ENCODE results near the gene WDR3. TPM values are rescaled to one million over a fixed set of nuclear protein-coding genes. Genes with fewer than 3 reads are reported as not detected.

The WDR3 gene
- total and polyA plus RNA-seq, 2 experiments from 2014 or later, result 20.7 to 24.3 TPM

GRCh38 chr1:117890452-117890851, 39.1 kb upstream of the WDR3 start:
- 92% methylated on average over 2 of the region's 2 CpGs for WGBS (ENCODE audit: low lambda C conversion rate, missing lambda C conversion rate)
- no peak for DNase-seq (ENCODE audit: low spot score)
- no peaks in the 10 kb centered on the region for H3K27me3 ChIP-seq
- H3K9me3 ChIP-seq (ENCODE audit: low read depth), result no peaks in the 10 kb centered on the region
- H3K4me3 ChIP-seq, result no peak overlapping the region
- no peak for TF ChIP-seq EZH2phosphoT487 (IDR thresholded peaks at IDR 0.05; ENCODE audit: low read depth, severe bottlenecking, unreplicated experiment)
- no peak for TF ChIP-seq EZH2 (IDR thresholded peaks at IDR 0.05; ENCODE audit: borderline replicate concordance)
- peaks cover 4% of the 10 kb centered on the region for H3K4me1 ChIP-seq (ENCODE audit: insufficient read depth)
- no peak overlapping the region for H3K4me2 ChIP-seq
- no peaks in the 10 kb centered on the region for H3K36me3 ChIP-seq (replicated peaks; ENCODE audit: insufficient read depth, low read depth)
- no peak overlapping the region for H2AFZ ChIP-seq
- no peak overlapping the region for H3K27ac ChIP-seq
- no peaks in the 10 kb centered on the region for H3K9me2 ChIP-seq (replicated peaks; ENCODE audit: insufficient read depth)
- no peaks in the 10 kb centered on the region for H3K79me2 ChIP-seq
- no peaks in the 10 kb centered on the region for H4K20me1 ChIP-seq (ENCODE audit: insufficient read depth, poor library complexity, severe bottlenecking)

GRCh38 chr1:117892512-117892911, 37.0 kb upstream of the WDR3 start:
- Histone ChIP-seq H3K4me1 (ENCODE audit: insufficient read depth) (peaks cover 4% of the 10 kb centered on the region), H3K9me3 (ENCODE audit: low read depth) (no peaks in the 10 kb centered on the region), H3K36me3 (replicated peaks; ENCODE audit: insufficient read depth, low read depth) (no peaks in the 10 kb centered on the region), H3K4me3 (no peak overlapping the region), H3K79me2 (no peaks in the 10 kb centered on the region), H3K27me3 (no peaks in the 10 kb centered on the region), H3K4me2 (no peak overlapping the region), H2AFZ (no peak overlapping the region), H4K20me1 (ENCODE audit: insufficient read depth, poor library complexity, severe bottlenecking) (no peaks in the 10 kb centered on the region), H3K9me2 (replicated peaks; ENCODE audit: insufficient read depth) (no peaks in the 10 kb centered on the region), H3K27ac (no peak overlapping the region)
- no peak for DNase-seq (ENCODE audit: low spot score)
- 97% methylated on average over 2 of the region's 2 CpGs for WGBS (ENCODE audit: low lambda C conversion rate, missing lambda C conversion rate)
- TF ChIP-seq, protein P1, sequence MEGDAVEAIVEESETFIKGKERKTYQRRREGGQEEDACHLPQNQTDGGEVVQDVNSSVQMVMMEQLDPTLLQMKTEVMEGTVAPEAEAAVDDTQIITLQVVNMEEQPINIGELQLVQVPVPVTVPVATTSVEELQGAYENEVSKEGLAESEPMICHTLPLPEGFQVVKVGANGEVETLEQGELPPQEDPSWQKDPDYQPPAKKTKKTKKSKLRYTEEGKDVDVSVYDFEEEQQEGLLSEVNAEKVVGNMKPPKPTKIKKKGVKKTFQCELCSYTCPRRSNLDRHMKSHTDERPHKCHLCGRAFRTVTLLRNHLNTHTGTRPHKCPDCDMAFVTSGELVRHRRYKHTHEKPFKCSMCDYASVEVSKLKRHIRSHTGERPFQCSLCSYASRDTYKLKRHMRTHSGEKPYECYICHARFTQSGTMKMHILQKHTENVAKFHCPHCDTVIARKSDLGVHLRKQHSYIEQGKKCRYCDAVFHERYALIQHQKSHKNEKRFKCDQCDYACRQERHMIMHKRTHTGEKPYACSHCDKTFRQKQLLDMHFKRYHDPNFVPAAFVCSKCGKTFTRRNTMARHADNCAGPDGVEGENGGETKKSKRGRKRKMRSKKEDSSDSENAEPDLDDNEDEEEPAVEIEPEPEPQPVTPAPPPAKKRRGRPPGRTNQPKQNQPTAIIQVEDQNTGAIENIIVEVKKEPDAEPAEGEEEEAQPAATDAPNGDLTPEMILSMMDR (IDR thresholded peaks at IDR 0.05; ENCODE audit: poor library complexity), result no peak
- TF ChIP-seq EZH2 (IDR thresholded peaks at IDR 0.05; ENCODE audit: borderline replicate concordance) (no peak), EZH2phosphoT487 (IDR thresholded peaks at IDR 0.05; ENCODE audit: low read depth, severe bottlenecking, unreplicated experiment) (no peak)

- 86% methylated on average over 1 of the region's 1 CpG for WGBS (ENCODE audit: low lambda C conversion rate, missing lambda C conversion rate)
- DNase-seq (ENCODE audit: low spot score), result no peak
- H3K36me3 ChIP-seq (replicated peaks; ENCODE audit: insufficient read depth, low read depth), result no peaks in the 10 kb centered on the region
- no peaks in the 10 kb centered on the region for H4K20me1 ChIP-seq (ENCODE audit: insufficient read depth, poor library complexity, severe bottlenecking)
- no peak overlapping the region for H2AFZ ChIP-seq
- H3K27ac ChIP-seq, result no peak overlapping the region
- no peak for TF ChIP-seq EZH2phosphoT487 (IDR thresholded peaks at IDR 0.05; ENCODE audit: low read depth, severe bottlenecking, unreplicated experiment)
- TF ChIP-seq, protein P1 (IDR thresholded peaks at IDR 0.05; ENCODE audit: poor library complexity), result no peak
- peaks cover 4% of the 10 kb centered on the region for H3K4me1 ChIP-seq (ENCODE audit: insufficient read depth)
- H3K9me2 ChIP-seq (replicated peaks; ENCODE audit: insufficient read depth), result no peaks in the 10 kb centered on the region
- no peak overlapping the region for H3K4me3 ChIP-seq
- no peak overlapping the region for H3K4me2 ChIP-seq
- no peaks in the 10 kb centered on the region for H3K79me2 ChIP-seq
- no peaks in the 10 kb centered on the region for H3K27me3 ChIP-seq
- H3K9me3 ChIP-seq (ENCODE audit: low read depth), result no peaks in the 10 kb centered on the region
Observed at GRCh38 chr1:117894078-117894477, 35.5 kb upstream of the WDR3 start.

- Histone ChIP-seq H4K20me1 (ENCODE audit: insufficient read depth, poor library complexity, severe bottlenecking) (no peaks in the 10 kb centered on the region), H3K36me3 (replicated peaks; ENCODE audit: insufficient read depth, low read depth) (no peaks in the 10 kb centered on the region), H3K27me3 (no peaks in the 10 kb centered on the region), H3K79me2 (no peaks in the 10 kb centered on the region), H3K4me3 (no peak overlapping the region), H2AFZ (no peak overlapping the region), H3K27ac (no peak overlapping the region), H3K9me2 (replicated peaks; ENCODE audit: insufficient read depth) (no peaks in the 10 kb centered on the region), H3K4me1 (ENCODE audit: insufficient read depth) (peaks cover 4% of the 10 kb centered on the region), H3K9me3 (ENCODE audit: low read depth) (no peaks in the 10 kb centered on the region), H3K4me2 (no peak overlapping the region)
- TF ChIP-seq EZH2 (IDR thresholded peaks at IDR 0.05; ENCODE audit: borderline replicate concordance) (no peak), EZH2phosphoT487 (IDR thresholded peaks at IDR 0.05; ENCODE audit: low read depth, severe bottlenecking, unreplicated experiment) (no peak)
- TF ChIP-seq, protein P1 (IDR thresholded peaks at IDR 0.05; ENCODE audit: poor library complexity), result peak; percentile 86
- DNase-seq (ENCODE audit: low spot score), result peak; percentile 87
- 23% methylated on average over 4 of the region's 4 CpGs for WGBS (ENCODE audit: low lambda C conversion rate, missing lambda C conversion rate)
Observed at GRCh38 chr1:117895482-117896114, 33.9 kb upstream of the WDR3 start.

All from hepatocyte (in vitro differentiated cells).